Kasumi-1 (cell line): ENCODE measurements around the gene NSF.
"Not testable (repeated sequence)": the region's sequence is repeated elsewhere in the genome, so short reads cannot be mapped to it uniquely, and the experiment has no call there.

Experiments used
- DNase-seq, 2 experiments: peaks; one replicate each; lab custom pipeline; 2025; lab: John Stamatoyannopoulos, UW

The NSF gene

DNA sequence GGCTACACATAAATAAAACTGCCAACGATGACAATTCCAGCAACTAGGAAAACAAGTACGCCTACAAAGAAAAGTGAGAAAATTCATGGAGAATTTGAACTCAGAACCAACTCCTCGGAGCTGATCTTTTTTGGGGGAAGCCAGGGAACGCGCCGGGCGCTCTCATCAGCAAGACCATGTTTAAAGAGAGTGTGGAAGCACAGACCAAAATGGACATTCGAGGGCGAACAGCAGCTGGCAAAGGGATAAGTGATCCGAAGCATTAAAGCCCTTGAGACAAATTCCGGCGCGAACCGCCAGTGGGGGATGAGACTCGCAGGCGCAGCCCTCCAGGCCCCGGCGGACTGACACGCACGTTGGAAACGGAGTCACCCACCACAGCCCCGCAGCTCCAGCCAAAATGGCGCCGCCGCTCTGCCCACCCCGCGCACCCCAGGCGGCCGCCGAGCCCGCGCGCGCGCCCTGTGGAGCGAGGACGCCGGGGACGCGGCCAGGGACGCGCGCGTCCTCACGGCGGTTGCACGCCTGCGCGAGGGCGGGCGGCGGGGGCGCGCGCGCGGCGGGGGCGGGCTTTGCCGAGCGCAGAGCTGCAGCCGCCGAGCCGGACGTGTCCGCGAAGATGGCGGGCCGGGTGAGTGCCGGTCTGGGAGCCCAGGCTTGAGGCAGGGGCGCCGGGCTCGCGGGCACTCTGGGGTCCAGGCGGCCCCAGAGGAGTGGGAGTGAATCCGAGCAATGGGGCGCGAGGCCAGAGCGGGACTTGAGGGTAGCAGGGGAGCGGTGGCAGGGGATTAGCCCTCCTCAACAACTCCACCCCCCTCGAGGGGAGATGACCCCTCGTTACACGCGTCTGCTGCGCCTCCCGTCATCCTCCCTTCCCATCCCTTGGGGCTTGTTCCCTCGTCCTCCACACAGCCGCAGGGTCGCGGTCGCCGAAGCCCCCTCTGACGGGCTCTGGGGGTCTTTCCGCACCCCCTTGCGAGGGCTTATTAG is at the start of gene NSF:
Gene NSF (plus strand): TSS at position 513 of the 990 bp plus-strand sequence. CDS start 107 bp downstream, at position 620.
- not testable (repeated sequence) for DNase-seq

DNA sequence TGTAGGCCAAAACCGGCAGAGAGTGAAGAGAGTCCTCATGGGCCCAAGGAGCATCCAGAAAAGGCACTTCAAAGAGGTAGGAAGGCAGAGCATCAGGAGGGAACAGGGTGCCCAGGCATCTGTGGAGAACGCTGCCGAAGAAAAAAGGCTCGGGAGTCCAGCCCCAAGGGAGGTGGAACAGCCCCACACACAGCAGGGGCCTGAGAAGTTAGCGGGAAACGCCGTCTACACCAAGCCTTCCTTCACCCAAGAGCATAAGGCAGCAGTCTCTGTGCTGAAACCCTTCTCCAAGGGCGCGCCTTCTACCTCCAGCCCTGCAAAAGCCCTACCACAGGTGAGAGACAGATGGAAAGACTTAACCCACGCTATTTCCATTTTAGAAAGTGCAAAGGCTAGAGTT is 41.9 kb upstream of the NSF start:
- DNase-seq: not testable (repeated sequence)

DNA sequence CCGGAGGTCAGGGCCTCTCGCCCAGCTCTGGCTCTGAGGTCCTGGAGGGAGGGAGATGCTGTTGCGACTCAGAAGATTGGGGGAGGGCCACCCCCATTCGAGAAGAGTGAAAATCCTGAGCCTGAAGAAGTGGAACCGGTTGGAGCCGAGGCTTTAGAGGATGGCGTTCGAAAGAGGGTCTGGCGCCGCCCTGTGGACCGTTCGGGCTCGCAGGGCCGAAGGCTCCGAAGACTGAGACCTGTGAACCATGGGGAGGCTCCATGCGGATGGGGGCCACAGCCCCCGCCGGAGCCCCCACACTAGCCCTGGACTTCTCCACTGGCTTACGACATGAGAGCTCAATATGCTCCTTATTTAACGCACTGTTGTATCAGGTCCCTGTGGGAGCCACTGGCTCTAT is 31.3 kb upstream of the NSF start:
- DNase-seq: not testable (repeated sequence)

DNA sequence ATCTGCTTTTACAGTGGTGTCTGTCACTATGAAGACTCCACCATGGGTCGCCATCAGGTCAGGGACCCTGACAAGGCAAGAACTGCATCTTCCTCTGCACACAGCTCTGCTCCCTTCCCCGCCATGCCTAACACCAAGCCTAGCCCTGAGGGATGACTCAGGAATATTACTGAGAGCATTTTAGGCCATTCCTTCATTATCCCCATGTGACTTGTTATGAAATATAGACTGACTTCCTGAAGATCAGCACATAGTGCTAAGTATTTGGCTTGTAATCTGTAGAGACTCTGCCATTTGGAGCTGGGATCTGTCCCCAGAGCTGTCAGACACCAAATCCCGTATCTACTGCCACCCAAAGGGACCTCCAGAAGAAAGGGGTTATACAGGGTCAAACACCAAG is 30.4 kb upstream of the NSF start:
- not testable (repeated sequence) for DNase-seq

DNA sequence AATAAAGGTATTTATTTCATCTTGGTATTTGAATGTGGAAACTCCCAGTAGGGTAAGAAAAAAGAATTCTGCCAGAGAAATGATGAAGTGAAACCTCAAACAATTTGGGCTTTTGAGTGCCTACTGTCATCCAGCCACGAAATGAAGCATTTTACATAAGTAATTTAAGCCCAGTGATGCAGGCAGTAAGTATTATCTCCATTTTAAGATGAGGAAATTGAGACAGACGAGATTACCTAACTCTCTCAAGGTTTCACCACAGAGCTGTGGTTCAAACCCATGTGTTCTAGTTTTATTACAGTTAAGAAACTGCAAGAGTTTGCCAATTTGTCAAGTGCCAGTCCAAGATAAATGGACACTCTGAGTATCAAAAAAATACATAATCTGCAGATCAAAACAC is 24.2 kb upstream of the NSF start:
- not testable (repeated sequence) for DNase-seq

DNA sequence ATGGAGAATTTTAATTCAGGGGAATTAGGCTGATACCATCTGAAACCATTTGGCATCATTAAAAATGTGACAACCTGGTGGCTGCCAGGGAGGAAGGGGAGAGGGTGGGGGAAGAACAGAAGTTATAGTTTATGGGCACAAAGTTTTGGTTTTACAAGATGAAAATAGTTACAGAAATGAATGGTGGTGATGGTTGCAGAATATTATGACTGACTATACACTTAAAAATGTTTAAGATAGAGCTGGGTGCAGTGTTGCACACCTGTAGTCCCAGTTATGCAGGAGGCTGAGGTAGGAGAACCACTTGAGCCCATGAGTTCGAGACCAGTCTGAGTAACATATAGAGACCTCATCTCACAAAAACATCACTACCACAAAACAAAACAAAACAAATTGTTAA is 23.5 kb upstream of the NSF start:
- not testable (repeated sequence) for DNase-seq

DNA sequence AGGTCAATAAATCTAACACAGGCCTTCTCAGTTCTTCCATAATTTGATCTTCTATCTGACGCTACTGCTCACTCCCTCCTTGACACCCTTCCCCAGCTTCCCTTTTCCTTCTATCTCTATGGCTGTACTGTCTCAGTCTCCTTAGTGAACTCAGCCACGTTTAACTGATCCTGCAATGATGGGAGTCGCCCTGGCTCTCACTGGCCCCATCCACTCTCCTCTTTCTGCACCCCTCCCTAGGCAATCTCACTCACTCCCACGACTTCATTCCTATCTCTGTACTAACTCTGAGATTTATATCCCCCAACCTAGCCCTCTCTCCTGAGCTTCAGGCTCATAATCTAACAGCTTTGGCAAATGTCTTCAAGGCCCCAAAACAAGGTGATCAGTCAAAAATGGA is 18.7 kb upstream of the NSF start:
- not testable (repeated sequence) for DNase-seq

DNA sequence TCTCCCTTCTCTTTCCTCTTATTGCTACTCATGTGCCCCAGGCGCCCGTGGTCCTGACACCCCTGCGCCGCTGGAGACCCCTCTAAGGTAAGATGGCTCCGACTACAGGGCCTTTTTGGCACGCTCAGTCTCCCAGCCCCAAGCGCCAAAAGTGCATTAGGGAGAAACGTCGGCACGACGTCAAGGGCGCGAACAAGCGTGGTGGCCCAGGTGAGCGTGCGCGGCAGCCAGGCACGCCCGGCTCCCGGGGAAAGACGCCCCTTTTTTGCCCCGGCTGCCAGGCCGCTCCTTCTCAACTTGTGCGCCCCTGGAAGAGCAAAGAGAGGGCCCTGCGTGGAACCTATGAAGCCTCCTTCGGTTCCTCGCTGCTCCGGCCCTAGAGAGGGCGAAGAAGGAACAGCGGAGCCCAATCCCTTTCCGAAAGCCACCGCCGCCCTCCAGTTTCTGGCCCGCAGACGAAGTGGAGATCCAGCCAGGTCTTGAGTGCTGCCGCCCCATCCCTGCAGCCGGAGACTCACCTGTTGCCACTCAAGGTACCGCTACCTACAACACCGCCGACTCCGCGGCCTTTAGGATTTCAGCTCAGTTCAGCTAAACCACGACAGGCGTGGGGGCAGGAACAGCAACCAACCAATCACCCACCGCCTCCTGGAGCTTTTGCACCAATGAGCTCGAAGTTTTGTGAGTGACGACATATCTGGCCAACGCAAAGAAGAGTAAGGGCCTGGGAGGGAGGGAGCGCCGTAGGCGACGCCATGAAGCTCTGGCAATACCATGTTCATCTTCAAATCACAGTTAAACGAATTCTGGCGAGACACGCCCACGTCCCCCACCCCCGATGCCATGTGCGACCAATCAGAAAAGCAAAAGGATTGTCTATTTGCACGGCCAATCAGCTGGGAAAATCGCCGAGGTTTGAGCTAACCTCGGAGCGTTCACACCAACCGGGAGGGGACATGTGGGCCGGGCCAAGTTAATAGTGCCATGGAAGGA is 11.1 kb upstream of the NSF start, which contains the start of gene ARL17A:
Gene ARL17A (minus strand): TSS at position 609 of the 993 bp plus-strand sequence. CDS start 3,369 bp downstream, outside the sequence.
- not testable (repeated sequence) for DNase-seq

DNA sequence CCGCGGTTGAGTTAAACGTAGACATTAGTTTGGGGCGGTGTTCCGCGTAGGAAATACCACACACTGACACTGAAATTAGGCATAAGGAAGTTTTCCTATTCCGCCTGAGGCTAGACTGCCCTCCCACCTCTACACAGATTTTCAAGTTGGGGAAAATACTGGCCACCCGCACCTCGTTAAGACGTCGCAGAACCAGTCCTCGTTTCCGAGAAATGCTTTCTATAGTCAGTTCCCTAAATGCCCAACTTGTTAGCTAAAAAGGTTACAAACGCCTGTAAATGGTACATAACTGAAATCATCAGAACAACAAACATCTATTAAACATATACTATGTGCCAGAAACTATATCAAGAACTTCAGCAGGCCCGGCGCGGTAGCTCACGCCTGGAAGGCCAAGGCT is 10.4 kb upstream of the NSF start:
- DNase-seq: not testable (repeated sequence)

DNA sequence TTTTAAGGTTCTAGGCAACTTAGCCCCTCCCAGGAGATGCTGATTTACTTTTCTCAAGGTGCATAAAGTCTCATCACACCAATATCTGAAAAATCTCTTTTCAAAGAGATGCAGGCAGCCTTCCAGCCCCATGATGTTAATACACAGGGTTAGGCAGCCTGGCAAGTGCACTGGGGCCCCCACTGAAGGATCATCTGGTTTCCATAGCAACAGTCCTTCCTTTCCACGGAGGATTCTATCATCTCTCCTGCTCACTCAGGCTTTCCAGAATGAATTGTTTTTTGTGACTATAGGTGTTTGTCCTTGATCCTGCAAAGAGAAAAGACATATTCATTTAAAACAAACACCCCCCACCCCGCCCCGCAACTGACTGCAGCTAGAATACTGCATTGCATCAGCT is 5.0 kb upstream of the NSF start:
- not testable (repeated sequence) for DNase-seq

DNA sequence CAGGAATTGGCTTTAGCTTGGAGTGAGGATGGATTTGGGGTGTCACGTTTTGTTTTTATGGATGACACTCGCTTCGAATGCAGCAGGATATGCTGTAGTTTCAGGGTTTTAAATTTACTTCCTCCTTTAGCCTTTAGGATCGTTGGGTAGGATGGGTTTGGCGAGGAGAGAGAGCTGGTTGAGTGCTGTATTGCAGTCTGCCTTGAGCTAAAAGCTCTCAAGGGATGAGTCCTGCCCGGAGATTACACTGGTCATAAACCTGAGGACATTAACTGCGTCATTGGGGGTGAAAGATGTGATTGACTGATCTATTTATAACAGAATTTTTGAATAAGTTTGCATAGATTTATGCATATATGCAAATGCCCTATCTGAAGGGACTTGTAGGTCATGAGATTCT is 863 bp downstream of the NSF start:
- not testable (repeated sequence) for DNase-seq

DNA sequence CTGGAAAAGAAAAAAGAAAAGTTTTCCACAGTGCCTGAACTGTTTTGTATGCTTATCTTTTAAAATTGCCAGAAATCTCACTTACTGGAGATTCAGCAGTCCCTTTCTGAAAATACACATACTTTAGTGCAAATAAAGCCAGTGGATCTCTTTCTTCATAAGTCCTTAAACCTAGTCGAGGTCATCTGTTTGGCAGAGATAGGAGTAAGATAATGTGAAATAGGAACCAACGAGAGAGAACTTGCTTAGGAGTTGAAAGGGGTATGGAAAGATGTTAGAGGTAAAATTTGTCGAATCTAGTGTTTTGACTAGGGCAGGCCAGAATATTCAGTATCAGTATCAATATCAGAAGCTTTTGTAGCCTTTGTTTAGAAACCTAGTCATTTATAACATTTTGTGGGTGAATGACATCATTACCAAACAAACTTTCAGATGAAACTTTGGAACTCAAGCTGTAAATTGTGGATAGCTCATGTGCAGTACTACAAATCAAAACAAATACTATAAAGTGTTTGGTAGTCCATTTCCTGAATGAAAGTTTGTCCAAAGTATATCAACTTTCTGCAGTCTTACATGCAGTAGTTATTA is 8.0 kb downstream of the NSF start:
- not testable (repeated sequence) for DNase-seq

DNA sequence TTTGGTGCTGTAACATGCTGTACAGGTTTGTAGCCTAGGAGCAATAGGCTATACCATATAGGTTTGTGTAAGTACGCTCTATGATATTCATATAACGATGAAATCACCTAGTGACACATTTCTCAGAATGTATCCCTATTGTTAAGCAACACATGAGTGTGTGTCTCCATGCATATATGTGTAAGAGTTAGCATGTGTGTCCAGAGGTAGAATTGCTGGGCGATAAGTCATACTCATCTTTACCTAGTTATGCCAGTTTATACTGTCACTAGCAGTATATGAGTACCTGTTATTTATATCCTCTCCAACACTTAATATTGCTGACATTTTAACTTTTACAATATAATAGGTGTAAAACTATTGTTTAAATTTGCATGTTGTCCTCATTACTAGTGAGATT is 10.3 kb downstream of the NSF start:
- DNase-seq: not testable (repeated sequence)

DNA sequence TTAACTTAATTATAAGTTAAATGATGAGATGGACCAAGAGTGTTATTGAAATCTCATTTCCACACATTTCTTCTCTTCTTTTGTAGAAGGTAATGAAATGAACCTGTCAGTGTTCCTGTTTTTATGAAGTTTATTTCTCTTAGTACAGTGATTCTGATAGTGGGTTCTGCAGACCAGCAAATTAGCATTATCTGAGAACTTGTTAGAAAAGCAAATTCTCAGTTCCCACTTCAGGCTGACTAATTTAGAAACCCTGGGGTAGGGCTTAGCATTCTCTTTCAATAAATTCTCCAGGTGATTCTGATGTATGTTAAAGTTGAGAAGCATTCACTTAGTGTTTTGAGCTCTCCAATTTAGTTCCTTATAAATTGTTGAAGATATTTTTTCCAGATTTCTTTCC is 12.7 kb downstream of the NSF start:
- not testable (repeated sequence) for DNase-seq

DNA sequence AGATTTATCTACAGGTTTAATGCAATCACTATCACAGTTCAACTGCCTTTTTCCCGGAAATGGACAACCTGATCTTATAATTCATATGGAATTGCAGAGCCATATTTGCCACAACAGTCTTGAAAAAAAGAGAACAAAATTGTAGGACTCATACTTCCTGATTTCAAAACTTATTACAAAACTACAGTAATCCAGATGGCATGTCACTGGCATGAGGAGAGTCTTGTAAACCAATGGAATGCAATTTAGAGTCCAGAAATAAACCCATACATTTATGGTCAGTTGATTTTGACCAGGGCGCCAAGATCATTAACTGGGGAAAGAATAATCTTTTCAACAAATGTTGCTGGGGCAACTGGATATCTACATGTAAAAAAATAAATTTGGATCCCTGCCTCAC is 20.8 kb downstream of the NSF start:
- DNase-seq: not testable (repeated sequence)

DNA sequence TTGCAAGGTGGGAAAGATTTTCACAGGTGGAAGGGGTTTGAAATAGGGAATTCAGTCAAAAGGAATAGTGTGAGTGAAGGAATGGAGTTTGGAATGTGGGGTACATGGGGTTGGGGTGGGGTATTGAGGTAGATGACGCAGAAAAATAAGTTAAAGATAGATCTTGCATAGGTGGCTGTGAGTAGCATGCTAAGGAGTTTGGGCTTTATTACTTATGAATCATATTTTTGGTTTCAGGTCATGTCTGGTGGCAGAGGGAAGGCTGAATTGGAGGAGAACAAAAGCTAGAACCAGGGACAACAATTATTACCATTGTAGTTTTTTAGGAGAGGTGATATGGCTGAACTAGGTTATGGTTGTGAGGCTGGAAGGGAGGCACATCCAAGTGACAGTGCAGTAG is 23.4 kb downstream of the NSF start:
- not testable (repeated sequence) for DNase-seq

DNA sequence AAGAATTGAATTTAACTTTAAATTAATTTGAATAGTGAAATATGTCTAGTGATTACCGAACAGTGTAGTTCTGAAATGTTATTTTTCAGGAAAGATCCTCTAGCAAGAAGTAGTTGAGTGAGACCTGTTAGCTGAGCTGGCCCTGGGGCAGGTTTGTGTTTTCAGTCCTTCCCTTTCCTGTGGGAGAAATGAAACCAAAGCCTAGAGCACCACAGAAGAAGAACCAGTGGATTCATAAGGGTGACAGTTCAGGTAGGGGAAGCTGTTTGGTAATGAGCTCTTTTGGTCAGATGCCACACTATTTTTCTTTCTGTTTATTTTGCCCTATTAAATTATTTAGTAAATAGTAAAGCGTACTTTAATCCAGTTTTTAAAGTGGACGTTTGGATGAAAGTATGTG is 26.7 kb downstream of the NSF start:
- not testable (repeated sequence) for DNase-seq

DNA sequence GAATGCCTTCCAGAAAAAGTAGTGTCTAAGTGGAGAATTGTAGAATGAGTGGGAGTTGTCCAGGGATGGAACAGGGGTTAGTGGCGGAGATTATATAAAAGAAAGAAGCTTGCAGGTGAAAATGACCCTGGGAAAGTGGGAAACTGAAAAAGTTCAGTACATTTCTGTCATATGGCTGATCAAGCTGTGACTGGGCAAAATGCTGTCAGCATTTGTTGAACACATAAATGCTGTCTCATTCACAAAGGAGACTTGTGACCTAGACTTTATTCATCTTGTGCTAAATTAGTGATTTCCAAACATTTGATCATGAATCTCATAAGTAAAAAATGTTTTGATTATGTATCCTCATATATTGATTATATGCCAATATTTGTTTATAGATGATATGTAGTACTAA is 28.5 kb downstream of the NSF start:
- DNase-seq: not testable (repeated sequence)

DNA sequence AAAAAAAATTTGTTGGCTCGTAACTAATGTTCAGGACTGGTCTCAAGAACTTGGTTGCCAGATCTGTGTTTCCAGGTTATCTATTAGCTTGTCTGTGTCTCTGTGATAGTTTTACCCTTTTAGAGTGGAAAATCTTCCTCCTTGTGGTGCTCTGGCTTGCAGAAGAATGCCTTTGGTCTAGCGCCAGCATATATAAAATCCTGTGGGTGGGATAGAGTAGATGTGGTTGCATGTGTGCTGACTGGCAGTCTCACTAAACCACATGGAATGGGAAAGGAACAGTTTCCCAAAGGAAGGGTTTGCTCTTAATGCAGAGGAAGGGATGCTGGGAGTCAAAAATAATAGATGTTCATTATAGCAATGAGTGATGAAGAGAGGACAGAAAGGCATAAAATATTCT is 33.3 kb downstream of the NSF start:
- DNase-seq: not testable (repeated sequence)

DNA sequence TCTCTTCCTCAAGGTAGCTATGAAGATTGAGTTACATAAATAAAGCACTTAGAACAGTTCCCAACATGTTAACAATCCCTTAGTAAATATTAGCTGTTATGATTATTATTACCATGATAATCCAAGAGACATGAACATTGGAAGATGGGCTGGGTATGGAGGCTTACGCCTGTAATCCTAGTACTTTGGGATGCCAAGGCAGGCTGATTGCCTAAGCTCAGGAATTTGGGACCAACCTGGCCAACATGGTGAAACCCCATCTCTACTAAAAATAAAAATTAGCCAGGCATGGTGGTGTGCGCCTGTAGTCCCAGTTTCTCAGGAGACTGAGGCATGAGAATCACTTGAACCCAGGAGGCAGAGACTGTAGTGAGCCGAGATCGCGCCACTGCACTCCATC is 34.3 kb downstream of the NSF start:
- DNase-seq: not testable (repeated sequence)

DNA sequence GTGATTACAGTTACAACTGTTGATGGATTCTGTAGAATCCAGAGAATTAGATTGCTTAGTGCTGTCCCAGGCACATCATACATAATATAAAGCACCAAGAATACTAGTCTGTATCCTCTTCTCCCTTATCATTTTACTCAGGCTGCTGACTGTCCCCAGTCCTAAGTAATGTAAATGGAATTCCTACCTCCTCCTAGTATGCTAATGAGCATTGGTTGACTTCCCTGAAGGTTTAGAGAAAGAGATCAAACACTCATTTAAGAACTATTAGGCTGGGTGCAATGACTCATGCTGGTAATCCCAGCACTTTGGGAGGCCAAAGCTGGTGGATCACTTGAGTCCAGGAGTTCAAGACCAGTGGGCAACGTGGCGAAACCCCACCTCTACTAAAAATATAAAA is 37.0 kb downstream of the NSF start:
- not testable (repeated sequence) for DNase-seq
